ENCODE data around the gene GOLT1A.

Gene GOLT1A

GRCh38 chr1:204217648-204218000 lies 3.8 kb upstream of the GOLT1A start:
- no peak for DNase-seq (ENCODE audit: low read depth)

- no peak for DNase-seq (ENCODE audit: low read depth)
These were observed 3.3 kb upstream of the GOLT1A start for GRCh38 chr1:204216880-204217647.

GRCh38 chr1:204216236-204216635 lies 2.4 kb upstream of the GOLT1A start:
- DNase-seq (ENCODE audit: low read depth): no peak

DNA sequence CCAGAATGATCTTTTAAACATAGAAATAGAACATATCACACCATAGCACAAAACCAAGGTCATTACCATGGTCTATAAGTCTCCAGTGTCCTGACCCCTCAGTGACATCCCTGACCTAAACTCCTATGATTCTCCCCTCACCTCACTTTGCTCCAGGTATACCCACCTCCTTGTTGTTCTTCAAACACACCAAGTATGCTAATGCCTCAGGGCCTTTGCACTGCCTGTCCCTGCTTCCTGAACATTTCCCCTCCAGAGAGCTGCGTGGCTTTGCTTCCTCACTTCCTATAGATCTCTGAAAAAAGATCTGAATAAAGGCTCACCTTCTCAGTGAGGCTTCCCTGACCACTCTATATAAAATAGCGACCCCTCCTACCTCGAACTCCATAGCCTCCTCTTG lies 1.1 kb downstream of the GOLT1A start:
- no peak for DNase-seq (ENCODE audit: low read depth)

DNA sequence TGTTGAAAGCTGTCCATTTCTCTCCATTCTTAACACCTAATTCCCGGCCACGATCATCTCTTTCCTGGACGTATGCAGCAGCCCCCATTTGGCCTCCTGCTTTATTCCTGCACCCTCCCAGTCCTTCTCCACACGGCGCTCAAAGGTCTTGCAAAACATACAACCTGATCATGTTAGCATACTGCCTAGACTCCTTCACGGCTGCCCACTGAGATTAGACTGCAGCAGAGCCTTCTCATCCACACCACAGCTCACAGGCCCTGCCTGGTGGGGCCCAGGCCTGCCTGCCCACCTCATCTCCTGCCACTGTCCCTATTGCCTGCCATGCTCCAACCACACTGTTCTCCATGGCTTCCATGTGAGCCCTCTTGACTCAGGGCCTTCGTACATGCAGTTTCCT lies 2.7 kb downstream of the GOLT1A start:
- no peak for DNase-seq (ENCODE audit: low read depth)

DNA sequence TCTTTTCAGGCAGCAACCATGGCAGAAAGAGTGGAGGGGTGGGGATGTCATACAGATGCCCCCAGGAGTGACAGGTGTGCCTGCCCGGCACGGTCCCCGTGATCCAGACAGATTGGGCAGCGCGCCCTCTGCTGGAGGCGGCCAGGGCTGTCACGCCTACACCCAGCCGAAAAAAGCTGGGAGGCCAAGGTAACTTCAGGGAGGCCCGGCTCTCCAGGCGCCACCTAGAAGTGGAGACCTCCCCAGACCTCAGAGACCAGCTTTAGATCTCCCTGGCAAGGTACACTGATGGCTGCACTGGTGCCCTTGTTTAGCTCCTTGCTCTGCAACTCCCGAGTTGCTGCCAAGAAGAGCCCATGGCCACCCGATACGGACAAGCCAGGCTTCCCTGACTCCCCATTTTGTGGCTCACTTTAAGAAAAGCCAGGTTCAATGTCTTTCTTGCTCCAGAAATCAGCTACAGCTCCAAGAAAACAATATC lies 6.6 kb downstream of the GOLT1A start:
- DNase-seq (ENCODE audit: low read depth): peak; percentile 60

DNA sequence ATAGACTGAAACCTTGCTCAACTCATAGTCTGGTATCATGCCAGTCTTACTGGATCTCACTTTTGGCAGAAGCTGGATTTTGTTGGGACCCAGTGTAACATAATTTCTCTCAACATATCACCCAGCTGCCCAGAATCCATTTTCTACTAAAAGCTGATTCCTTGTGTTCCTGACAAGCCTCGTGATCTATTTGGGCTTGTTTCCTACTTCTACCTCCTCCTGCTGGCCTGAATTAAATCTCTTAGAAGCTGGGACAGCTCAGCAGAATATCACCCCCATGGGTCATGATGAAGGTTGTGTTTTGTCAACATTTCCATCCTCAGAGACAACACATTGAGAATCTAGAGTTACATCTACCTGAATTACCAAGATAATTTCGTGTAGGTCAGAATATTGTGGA lies 7.7 kb downstream of the GOLT1A start:
- DNase-seq (ENCODE audit: low read depth): no peak

DNA sequence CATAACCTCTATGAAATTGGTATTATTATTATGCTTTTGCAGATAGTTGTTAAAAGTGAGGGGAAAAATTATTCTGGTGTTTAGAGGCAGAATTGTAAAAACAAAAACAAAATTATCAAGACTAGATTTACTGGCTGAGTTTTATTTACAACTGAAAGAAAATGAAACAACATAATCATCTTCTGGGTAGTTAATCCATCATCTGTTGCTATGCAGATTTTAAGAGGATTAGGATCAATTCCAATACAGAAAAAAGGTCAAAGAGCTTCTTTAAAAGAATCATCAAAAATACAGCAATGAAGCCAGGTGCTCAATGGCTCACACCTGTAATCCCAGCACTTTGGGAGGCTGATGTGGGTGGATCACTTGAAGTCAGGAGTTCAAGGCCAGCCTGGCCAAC lies 8.3 kb downstream of the GOLT1A start:
- DNase-seq (ENCODE audit: low read depth): no peak

DNA sequence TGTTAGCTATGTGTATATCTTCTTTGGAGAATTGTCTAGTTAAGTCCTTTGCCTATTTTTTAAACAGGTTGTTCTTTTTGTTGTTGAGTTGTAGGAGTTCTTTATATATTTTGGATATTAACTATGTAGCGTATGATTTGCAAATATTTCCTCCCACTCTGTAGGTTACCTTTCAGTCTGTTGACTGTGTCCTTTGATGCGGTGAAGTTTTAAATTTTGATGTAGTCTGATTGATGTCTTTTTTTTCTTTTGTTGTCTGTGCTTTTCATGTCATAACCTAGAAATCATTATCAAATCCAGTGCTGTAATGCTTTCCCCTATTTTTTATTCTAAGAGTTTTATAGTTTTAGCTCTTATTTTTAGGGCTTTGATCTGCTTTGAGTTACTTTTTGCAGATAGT lies 8.8 kb downstream of the GOLT1A start:
- no peak for DNase-seq (ENCODE audit: low read depth)

GRCh38 chr1:204203206-204203767 lies 10.5 kb downstream of the GOLT1A start:
- DNase-seq (ENCODE audit: low read depth): no peak

- DNase-seq (ENCODE audit: low read depth): no peak
These were observed 11.3 kb downstream of the GOLT1A start for GRCh38 chr1:204202481-204202880.

DNA sequence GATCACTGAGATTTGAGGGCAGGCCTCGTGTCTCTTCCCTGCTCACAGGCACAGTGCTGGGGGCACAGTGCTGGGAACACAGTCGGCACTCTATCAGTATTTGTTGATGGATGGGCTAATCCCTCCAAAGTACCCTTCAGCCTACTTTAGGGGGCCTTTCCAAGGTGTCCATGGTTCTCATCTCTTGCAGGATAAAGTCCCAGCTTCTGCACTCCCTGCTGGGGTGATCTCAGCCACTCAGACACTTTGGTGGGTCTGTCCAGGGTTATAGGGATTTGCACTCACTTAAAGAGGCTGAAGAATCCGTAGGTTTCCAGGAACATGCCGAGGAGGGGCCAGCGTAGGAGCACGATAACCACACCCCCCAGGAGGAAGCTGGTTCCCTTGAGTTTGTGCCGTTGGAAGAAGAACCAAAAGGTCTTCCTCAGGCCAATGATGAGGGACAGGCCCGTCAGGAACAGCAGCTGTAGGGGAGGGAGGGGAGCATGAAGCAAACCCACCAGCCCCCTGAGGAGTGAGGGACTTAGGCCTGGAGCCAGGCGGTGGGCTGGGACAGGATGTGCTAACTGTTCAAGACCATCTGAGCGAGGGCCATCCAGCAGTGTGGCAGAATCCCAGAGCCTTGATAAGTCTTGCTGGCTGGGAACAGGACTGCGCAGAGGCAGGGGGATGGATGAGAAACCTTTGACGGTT lies 12.3 kb downstream of the GOLT1A start:
- no peak for DNase-seq (ENCODE audit: low read depth)

DNA sequence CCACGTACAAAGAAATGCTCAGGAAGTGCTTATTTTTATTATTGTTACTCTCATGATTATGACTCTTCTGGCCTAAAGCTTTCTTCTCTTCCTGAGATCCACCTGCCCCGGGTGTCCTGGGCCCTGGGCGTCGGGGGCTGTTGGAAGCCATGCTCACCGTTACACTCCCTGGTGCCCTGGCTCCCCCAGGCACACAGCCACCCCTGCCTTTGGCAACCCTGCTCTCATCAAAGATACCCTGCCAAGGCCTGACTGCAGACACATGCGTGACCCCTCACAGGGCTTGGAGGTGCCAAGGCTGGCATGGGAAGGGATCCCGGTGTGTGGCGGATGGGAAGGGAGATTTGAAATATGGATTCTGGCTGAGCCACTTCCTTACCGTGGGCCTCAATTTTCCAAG lies 14.2 kb downstream of the GOLT1A start:
- no peak for DNase-seq (ENCODE audit: low read depth)

- no peak for DNase-seq (ENCODE audit: low read depth)
These were observed 15.1 kb downstream of the GOLT1A start for GRCh38 chr1:204198348-204199340.

DNA sequence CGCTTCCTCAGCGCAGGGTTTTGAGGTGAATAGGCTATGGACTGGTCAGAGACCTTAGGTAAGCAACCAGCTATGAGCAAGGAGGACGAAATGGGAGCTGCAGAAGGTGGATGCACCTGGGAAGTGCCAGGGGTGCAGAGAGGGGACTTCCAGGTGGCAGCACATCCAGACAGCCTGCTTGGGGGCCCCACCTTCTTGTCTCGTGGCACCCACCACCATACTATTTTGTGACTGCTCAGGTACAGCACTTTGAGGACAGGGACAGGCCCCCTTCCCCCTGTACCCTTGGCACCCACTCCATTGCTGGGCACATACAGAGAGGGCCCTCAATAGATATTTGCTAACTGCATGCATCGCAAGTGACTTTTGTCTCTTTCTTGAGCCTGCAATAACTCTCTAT lies 16.7 kb downstream of the GOLT1A start:
- DNase-seq (ENCODE audit: low read depth): no peak

DNA sequence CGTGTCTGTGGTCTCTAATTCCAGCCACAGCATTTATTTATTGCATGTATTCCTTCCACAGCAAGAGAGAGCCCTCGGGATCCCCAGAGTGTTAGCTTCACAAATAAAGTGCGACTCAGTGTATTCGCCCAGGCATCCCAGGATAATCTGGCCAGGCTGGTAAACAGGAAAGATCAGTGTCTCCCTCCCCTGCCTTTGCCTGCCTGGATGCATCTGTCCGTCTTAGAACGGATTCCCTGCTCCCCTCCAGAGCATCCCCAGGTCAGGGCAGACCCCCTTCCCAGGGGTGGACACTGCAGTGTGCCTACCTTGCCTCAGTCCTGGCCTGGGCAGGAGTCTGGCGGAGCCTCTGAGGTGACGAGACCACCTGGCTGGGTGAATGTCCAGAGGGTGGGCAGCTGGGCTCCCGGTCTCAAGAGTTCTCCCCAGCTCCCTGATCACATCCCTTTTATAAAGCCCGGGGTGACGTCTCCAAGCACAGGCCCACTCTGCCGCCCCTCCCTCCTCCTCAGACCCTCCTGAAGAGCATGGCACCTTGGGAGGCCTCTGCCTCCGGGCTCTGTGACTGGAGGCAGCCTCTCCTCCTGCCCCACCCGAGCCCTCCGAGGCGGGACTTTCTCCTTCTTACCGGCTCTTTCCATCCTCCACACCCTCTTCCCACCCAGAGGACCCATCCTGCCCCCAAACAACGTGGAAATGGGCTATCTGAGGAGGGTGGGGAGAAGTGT lies 17.6 kb downstream of the GOLT1A start, which contains the start of gene KISS1:
TSS of gene KISS1 (minus strand) at position 424 of the 728 bp plus-strand sequence. CDS start 3,615 bp downstream, outside the sequence.
- no peak for DNase-seq (ENCODE audit: low read depth)

DNA sequence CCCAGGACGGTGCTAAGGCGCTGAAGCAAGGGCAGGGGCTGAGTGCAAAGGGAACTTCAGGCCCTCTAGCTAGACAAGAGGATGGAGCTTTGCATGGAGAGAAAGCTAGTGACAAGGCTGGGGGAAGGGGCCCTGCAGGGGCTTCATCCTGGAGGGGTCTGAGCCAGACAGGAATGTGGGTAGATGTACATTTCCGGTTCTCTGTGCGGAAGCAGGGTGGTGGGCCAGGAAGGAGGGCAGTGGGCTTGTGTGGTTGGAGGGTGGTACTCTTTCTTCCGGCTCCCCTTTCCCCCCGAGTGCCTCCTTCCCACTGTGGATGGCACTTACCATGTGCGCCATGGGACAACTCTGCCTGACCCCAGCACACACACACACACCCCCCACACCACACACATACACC lies 19.0 kb downstream of the GOLT1A start:
- no peak for DNase-seq (ENCODE audit: low read depth)

GRCh38 chr1:204194080-204194479 lies 19.7 kb downstream of the GOLT1A start:
- DNase-seq (ENCODE audit: low read depth): no peak

DNA sequence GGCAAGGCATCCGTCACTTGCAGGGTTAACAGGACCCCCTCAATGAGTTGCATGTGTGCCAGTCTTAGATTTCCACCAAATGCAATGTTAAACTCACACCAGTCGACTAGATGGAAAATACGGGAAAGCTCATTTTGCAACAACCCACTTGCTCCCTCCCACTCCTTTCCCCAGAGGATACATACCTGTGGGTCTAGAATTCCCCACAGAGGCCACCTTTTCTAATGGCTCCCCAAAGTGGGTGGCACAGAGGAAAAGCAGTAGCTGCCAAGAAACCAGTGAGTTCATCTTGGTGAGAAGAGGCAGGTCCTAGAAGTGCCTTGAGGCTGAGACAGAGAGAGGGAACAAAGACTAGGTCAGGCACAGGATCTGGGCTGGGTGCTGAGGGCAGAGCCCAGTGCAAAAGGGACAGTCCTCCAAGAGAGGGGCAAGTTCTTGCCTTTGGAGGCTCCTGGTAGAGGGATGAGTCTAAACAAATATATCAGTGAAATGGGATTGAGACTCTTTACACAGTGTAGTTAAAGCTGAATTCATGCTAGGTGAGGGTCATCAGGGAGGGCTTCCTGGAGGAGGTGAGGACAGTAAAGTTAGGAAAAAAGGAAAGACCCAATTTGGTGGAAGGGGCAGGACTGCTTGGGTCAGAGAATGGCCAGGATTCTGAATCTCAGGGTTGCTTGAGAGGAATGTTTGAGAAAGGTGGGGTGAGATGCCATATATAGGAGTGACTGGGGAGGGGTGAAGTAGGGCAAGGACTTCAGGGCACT lies 21.0 kb downstream of the GOLT1A start:
- DNase-seq (ENCODE audit: low read depth): no peak

DNA sequence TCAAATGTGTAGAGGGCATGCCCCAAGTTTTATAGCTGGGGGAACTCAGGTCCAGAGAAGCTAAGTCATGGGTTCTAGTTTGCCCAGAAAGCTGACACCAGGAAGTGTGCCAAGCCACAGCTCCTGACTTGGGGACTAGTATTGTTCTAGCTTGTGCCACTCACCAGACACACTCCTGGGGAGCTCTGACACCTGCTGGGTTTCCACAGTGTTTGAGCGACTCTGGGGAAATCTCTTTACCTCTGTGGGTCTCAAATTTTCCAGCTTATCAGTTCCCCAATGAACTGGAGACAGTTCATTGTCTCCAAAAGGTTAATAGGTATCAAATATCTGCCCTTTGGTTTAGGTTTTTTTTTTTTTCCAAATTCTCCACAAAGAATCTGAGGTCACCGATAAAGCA lies 21.7 kb downstream of the GOLT1A start:
- no peak for DNase-seq (ENCODE audit: low read depth)

GRCh38 chr1:204191456-204191855 lies 22.3 kb downstream of the GOLT1A start:
- no peak for DNase-seq (ENCODE audit: low read depth)
